Measurements from ENCODE around the gene NAA40. TPM values are rescaled to one million over a fixed set of nuclear protein-coding genes. Genes with fewer than 3 reads are reported as not detected.

NAA40 gene
- total RNA-seq, 2 donors from 2014 or later, result 15.1 to 15.2 TPM

DNA sequence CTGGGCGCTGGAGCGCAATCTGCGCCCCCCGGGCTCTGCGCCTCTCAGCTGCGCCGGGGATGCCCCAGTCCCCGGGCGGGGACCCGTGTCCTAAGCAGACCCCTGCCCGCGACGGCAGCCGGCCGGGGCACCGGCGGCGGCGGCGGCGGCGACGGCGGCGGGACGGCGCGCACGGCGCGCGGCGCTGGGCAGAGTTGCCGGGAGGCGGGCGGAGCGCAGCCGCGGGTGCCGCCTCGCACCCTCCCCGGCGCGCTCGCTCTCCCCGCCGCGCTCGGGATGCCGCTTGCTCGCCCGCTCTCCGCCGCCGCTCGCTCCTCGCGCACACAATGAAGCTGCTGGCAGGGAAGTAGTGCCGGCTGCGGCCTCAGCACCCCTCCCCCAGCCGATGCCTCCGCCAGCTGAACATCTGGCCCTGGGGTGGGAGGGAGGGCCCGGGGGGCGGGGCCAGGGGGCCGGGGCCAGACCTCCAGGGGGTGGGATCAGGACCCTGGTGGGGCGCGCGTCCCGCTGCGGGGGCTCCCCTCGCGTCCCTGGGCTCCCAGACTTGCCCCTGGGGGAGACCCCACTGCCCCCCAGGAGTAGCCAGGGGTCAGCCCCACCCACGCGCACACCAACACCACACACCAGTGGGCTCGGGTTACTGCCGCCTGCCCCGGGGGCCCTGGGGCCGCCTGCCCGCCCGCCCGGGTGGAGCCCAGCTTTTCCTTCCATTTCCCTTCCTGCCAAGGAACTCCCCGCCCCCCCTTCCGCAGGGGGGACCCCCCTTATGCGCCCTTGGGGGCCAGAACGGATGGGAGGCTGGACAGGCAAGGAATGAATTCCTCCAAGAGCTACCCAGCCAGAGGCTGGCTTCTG lies 21.7 kb upstream of the NAA40 start, which contains the start of gene RCOR2:
RCOR2 (minus strand) TSS at position 328 of the 855 bp plus-strand sequence. CDS start 708 bp downstream, outside the sequence.
- peak within 1 kb of the TSS; percentile 87 to 91 for H3K4me3 Mint-ChIP-seq
- DNase-seq (peak; percentile 69 to 73), ATAC-seq (replicated peaks in 1 of 2) (peak; percentile 68 to 70)
- no peak within 1 kb of the TSS for H3K27ac Mint-ChIP-seq
- H3K36me3 Mint-ChIP-seq (ENCODE audit: insufficient read depth in 2 of 2), result no peaks in the 10 kb centered on the region
- no peaks in the 10 kb centered on the region for H3K9me3 Mint-ChIP-seq
- no peaks in the 10 kb centered on the region for H3K27me3 Mint-ChIP-seq (ENCODE audit: low read depth)
- H3K4me1 Mint-ChIP-seq (ENCODE audit: low read depth), result peaks cover 11% of the 10 kb centered on the region

DNA sequence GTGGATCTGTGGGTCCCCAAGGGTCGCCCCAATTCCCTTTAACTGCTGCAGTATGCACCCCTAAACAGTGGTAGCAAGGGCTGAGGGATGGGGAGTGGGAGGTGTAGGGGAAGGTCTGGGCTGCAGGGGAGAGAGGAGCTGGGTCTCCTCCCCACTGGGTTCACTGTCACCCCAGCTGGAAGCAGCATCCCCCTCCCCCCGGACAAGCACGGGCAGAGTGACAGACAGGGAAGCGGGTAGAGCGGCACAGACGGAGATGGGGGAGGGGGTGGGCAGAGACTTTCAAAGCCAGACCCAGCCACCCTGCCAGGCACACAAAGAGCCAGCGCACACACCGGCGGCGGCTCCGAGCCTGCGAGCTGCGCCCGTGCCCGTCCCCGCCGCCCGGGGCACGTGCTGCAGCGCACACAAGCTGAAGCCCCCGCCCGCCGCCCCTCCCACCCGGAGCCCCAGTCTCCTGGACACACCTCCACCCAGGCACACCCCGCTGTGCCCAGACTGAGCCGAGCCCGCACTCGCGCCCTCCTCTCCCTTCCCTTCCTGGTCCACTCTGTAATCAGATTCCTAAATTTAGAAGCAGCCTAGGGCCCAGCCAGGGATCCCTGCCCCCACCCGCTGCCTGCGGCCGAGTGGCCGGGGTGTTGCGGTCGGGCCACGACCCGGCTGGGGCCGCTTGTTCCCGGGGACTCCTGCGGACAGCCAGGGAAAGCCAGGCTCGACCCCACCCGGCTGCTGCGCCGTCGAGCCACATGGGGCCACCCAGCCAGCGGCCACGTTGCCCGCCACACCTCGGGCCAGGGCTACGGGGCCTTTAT lies 20.9 kb upstream of the NAA40 start:
- peak overlapping the region; percentile 59 to 80 for H3K4me3 Mint-ChIP-seq
- ATAC-seq (replicated peaks in 1 of 2) (peak; percentile 10 to 21), DNase-seq (peak in 1 of 2 donors; percentile 17)
- H3K27ac Mint-ChIP-seq, result no peak overlapping the region
- peaks cover 11% of the 10 kb centered on the region for H3K4me1 Mint-ChIP-seq (ENCODE audit: low read depth)
- no peaks in the 10 kb centered on the region for H3K36me3 Mint-ChIP-seq (ENCODE audit: insufficient read depth in 2 of 2)
- peaks cover 7% of the 10 kb centered on the region for H3K27me3 Mint-ChIP-seq (ENCODE audit: low read depth)
- H3K9me3 Mint-ChIP-seq, result no peaks in the 10 kb centered on the region

DNA sequence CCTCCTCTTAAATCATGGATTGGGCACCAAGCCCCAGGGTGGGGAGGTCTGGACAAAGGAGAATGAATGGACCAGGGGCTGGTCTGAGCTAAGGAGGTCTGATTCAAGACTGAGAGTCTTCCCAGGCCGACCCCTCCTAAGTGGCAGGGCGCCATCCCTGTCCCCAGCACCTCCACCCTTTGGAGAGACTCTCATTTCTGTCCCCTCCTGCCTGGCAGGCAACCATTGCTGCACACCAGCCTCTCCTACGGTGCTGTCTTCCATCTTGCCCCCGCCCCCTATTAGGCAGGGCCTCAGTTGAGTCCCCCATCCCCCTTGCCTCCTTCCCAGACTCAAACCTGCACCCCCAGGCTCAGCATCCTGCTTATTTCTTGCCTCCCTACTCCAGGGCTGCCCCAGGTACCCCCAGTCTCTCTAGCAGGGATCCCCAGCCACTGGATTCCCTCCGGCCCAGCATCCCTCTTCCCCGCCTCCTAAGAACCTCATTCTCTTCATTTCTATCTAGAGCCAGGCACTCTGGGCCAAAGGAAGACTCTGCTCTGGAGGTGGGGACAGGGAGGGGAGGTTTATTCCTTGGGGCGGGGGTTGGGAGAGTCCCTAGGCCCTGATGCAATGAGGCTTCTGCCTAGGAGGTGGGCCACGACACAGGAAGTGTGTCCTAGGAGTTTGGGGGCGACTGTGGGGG lies 20.2 kb upstream of the NAA40 start:
- H3K36me3 Mint-ChIP-seq (ENCODE audit: insufficient read depth in 2 of 2), result no peaks in the 10 kb centered on the region
- DNase-seq, result no peak
- peaks cover 11% of the 10 kb centered on the region for H3K4me1 Mint-ChIP-seq (ENCODE audit: low read depth)
- H3K27ac Mint-ChIP-seq, result no peak overlapping the region
- no peaks in the 10 kb centered on the region for H3K9me3 Mint-ChIP-seq
- H3K4me3 Mint-ChIP-seq, result peak overlapping the region; percentile 36 to 66
- peaks cover 13% of the 10 kb centered on the region for H3K27me3 Mint-ChIP-seq (ENCODE audit: low read depth)
- no peak for ATAC-seq (replicated peaks in 1 of 2)

DNA sequence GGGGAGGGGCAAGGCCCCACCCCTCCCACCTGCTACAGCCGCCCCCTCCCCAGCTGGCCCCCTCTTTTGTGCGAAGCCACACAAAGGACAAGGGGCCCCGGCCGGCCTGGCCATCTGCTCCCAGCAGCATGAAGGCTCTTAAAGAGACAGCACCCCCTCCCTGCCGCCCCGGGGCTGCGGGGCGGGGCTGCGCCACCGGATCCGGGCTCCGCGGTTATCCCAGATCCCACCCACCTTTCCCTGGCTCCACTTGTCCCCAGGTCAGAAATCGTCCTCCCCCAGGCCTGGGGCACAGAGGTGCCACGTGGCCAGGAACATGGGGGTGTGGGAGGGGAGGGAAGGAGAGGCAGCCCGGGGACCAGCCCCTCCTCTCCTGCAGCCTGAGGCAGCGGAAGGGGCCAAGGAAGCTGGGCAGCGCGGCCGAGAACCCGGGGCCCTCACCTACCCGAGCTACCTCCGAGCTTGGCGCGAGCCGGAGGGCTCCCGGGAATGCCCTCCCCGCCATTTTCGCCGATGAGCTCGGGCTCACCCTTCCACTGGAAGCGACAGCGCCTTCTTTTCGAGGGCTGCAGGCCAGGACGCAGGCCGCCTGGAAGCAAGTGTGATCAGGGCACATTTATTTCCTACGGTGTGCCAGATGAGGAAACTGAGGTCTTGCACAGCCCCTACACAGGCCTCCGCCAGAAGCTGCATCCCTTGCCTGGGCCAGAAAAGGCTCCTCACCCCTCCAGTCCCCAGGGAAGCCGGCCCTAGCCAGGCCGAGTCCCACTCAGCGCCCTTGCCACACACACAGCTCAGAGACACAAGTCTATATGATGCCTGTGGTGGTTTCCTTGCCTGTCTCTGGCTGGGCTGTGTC lies 19.3 kb upstream of the NAA40 start:
- peaks cover 13% of the 10 kb centered on the region for H3K27me3 Mint-ChIP-seq (ENCODE audit: low read depth)
- H3K4me1 Mint-ChIP-seq (ENCODE audit: low read depth), result peaks cover 11% of the 10 kb centered on the region
- no peaks in the 10 kb centered on the region for H3K9me3 Mint-ChIP-seq
- no peak for DNase-seq
- no peaks in the 10 kb centered on the region for H3K36me3 Mint-ChIP-seq (ENCODE audit: insufficient read depth in 2 of 2)
- no peak overlapping the region for H3K27ac Mint-ChIP-seq
- ATAC-seq (replicated peaks in 1 of 2), result no peak
- peak overlapping the region in 1 of 2 donors; percentile 34 for H3K4me3 Mint-ChIP-seq

DNA sequence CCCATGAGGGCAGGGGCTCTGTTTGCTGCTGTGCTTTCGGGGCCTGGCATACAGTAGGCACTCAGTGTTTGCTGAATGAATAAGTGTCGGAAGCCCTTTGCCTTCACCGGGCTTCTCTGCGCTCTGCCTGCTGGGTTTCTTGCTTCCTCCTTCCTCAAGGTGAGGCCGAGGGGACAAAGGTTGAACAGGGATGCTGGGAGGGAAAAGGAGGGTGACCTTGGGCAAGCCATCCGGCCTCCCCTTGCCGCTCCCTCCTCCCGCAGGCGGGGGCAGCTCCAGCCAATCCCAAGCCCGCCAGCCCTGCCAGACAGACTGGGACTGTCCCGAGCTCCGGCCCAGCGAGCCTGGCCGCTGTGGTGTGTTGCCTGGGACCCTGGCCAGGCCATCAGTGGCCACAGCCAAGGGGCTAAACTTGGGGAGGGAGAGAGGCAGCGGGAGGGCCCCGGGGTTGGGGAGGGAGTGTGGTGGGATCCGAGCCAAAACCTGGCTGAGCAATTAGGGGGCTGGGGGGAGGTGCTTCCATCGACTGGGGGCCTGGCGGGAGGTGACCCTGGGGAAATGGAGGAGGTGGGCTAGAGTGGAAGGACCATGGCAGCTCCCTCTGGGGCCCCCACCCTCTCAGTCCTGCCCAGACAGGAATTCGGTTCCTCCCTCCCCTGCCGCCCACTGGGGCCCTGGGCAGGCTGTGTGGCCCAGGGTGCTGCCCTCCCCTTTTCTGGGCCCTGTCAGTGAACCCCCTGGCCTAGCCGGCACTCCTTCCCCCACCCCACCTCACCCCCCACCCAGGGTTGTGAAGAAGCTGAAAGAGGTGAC lies 18.5 kb upstream of the NAA40 start:
- ATAC-seq (replicated peaks in 1 of 2) (no peak), DNase-seq (no peak)
- Mint-ChIP-seq H3K4me1 (ENCODE audit: low read depth) (peaks cover 11% of the 10 kb centered on the region), H3K27ac (no peak overlapping the region), H3K36me3 (ENCODE audit: insufficient read depth in 2 of 2) (no peaks in the 10 kb centered on the region), H3K4me3 (no peak overlapping the region), H3K9me3 (no peaks in the 10 kb centered on the region), H3K27me3 (ENCODE audit: low read depth) (peaks cover 13% of the 10 kb centered on the region)

DNA sequence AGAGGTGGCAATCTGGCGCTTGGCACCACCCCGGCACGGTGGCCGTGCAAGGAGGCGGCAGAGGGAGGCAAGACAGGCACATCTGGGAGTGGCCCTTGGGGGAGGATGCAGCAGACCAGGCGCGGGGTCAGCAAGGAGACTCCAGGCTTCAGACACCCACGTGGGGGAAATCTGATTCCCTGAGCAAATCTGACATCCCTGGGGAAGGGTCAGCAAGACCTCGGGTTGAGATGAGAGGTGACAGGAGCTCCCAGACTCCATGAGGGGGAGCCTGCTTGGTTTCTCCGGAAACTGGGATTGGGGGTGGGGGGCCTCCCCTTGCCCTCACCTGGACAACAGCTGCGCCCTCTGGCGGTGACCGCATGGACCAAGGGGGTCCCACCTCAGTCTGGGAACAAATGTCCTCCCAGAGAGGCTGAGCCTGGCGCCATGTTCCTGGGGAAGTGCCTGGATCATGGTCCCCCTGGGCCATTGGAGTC lies 17.8 kb upstream of the NAA40 start:
- H3K27me3 Mint-ChIP-seq (ENCODE audit: low read depth), result peaks cover 13% of the 10 kb centered on the region
- H3K4me1 Mint-ChIP-seq (ENCODE audit: low read depth), result peaks cover 11% of the 10 kb centered on the region
- DNase-seq (peak; percentile 41 to 46), ATAC-seq (replicated peaks in 1 of 2) (no peak)
- no peak overlapping the region for H3K4me3 Mint-ChIP-seq
- H3K36me3 Mint-ChIP-seq (ENCODE audit: insufficient read depth in 2 of 2), result no peaks in the 10 kb centered on the region
- no peak overlapping the region for H3K27ac Mint-ChIP-seq
- no peaks in the 10 kb centered on the region for H3K9me3 Mint-ChIP-seq

- Mint-ChIP-seq H3K4me1 (ENCODE audit: low read depth) (peaks cover 8% of the 10 kb centered on the region), H3K9me3 (no peaks in the 10 kb centered on the region), H3K36me3 (ENCODE audit: insufficient read depth in 2 of 2) (no peaks in the 10 kb centered on the region), H3K4me3 (no peak overlapping the region), H3K27ac (no peak overlapping the region), H3K27me3 (ENCODE audit: low read depth) (peaks cover 13% of the 10 kb centered on the region)
- ATAC-seq (replicated peaks in 1 of 2), result no peak
- no peak for DNase-seq
Measured at GRCh38 chr11:63922673-63923192, 16.1 kb upstream of the NAA40 start.

DNA sequence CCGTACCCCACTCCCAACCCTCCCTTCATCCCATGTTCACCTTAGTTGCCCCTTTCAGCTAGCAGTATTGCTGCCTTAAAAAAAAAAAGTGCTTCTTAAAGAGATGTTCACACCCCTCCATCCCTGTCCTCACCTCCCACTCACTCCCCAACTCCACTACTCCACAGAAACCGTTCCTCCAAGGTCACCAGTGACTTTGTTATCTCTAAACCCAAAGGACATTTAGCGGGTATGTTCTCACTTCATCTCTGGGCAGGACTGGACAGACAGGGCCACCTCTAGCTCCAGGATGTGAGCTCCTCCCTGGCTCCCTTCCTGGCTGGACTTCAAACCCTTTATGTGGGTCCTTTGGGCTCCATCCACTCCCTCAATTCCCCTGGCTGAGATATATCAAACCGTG lies 15.5 kb upstream of the NAA40 start:
- Mint-ChIP-seq H3K27me3 (ENCODE audit: low read depth) (peaks cover 13% of the 10 kb centered on the region), H3K27ac (no peak overlapping the region)

DNA sequence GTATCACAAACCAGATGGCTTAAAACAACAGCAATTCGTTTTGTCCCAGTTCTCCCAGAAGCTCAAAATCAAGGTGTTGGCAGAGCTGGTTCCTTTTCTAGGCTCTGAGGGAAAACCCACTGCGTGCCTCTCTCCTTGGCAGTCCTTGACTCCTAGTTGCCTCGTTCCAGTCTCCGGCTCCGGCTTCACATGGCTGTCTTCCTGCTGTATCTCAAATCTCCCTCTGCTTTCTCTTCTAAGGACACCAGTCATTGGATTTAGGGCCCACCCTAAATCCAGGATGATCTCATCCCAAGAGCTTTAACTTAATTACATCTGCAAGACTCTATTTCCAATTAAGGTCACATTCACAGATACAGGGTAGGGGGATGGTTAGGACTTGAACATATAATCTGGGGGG lies 9.2 kb upstream of the NAA40 start:
- no peaks in the 10 kb centered on the region for H3K27me3 Mint-ChIP-seq (ENCODE audit: low read depth)
- no peak overlapping the region for H3K4me3 Mint-ChIP-seq
- H3K9me3 Mint-ChIP-seq, result no peaks in the 10 kb centered on the region
- ATAC-seq (replicated peaks in 1 of 2) (no peak), DNase-seq (no peak)
- no peak overlapping the region for H3K27ac Mint-ChIP-seq
- H3K4me1 Mint-ChIP-seq (ENCODE audit: low read depth), result no peaks in the 10 kb centered on the region
- H3K36me3 Mint-ChIP-seq (ENCODE audit: insufficient read depth in 2 of 2), result no peaks in the 10 kb centered on the region

More for the DNA sequence above, 15.5 kb upstream of the NAA40 start:
- H3K4me1 Mint-ChIP-seq (ENCODE audit: low read depth), result peaks cover 7% of the 10 kb centered on the region
- no peaks in the 10 kb centered on the region for H3K36me3 Mint-ChIP-seq (ENCODE audit: insufficient read depth in 2 of 2)
- no peak for DNase-seq
- H3K4me3 Mint-ChIP-seq, result no peak overlapping the region
- no peak for ATAC-seq (replicated peaks in 1 of 2)
- H3K9me3 Mint-ChIP-seq, result no peaks in the 10 kb centered on the region

GRCh38 chr11:63931045-63931444 lies 7.8 kb upstream of the NAA40 start:
- DNase-seq, result no peak
- no peak overlapping the region for H3K4me3 Mint-ChIP-seq

GRCh38 chr11:63931876-63932275 lies 6.9 kb upstream of the NAA40 start:
- no peak overlapping the region for H3K27ac Mint-ChIP-seq
- H3K9me3 Mint-ChIP-seq, result no peaks in the 10 kb centered on the region
- H3K27me3 Mint-ChIP-seq (ENCODE audit: low read depth), result no peaks in the 10 kb centered on the region
- no peaks in the 10 kb centered on the region for H3K4me1 Mint-ChIP-seq (ENCODE audit: low read depth)
- no peak for ATAC-seq (replicated peaks in 1 of 2)
- H3K4me3 Mint-ChIP-seq, result no peak overlapping the region
- no peak for DNase-seq
- H3K36me3 Mint-ChIP-seq (ENCODE audit: insufficient read depth in 2 of 2), result no peaks in the 10 kb centered on the region

More at GRCh38 chr11:63931045-63931444, 7.8 kb upstream of the NAA40 start:
- Mint-ChIP-seq H3K27me3 (ENCODE audit: low read depth) (no peaks in the 10 kb centered on the region), H3K36me3 (ENCODE audit: insufficient read depth in 2 of 2) (no peaks in the 10 kb centered on the region), H3K9me3 (no peaks in the 10 kb centered on the region), H3K4me1 (ENCODE audit: low read depth) (no peaks in the 10 kb centered on the region), H3K27ac (no peak overlapping the region)
- no peak for ATAC-seq (replicated peaks in 1 of 2)
